CMK (cell line): ENCODE results near the gene KCND2.
"Not testable (repeated sequence)": the region's sequence is repeated elsewhere in the genome, so short reads cannot be mapped to it uniquely, and the experiment has no call there.

Experiments
- DNase-seq: peaks from one replicate; pipeline ENCODE4 v3.0.0-alpha.2; 2010; ENCODE audit warnings: low read depth

KCND2 gene

DNA sequence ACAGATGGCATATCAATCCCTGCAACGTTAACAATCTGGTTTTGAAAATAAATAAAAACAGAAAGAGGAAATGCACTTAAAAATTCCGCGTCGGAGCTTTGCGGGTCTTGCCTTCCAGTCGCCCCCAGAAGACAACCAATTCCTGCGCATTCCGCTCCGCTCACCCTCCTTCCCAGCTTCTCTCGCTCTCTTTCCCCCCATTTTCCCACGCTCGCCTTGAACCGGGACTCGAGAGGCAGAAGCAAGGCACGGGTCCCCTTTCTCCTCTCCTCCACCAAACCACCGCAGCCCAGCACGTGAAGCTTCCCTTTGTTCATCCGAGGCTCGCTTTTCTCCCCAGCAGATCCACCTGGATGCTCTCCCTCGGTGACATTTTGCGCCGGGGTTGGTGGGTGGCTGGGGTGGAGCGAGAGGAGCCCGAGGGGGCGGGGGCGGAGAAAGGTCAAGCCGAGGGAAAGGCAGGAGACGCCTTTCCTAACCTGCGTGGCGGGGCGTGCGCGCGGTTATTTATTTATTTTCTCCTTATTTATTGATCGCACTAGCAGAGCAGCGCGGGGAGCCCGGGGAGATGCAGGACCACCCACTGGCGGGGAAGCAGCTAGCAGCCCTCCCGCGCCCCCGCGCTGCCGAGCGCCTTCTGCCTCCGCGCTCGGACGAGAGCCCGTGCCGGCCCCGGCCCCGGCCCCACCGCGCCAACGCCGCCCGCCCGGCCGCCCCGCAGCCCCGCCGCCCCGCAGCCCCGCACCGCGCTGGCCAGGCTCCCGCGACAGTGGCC is at the start of gene KCND2:
TSS of gene KCND2 (plus strand) at position 475 of the 775 bp plus-strand sequence.
- no peak for DNase-seq

DNA sequence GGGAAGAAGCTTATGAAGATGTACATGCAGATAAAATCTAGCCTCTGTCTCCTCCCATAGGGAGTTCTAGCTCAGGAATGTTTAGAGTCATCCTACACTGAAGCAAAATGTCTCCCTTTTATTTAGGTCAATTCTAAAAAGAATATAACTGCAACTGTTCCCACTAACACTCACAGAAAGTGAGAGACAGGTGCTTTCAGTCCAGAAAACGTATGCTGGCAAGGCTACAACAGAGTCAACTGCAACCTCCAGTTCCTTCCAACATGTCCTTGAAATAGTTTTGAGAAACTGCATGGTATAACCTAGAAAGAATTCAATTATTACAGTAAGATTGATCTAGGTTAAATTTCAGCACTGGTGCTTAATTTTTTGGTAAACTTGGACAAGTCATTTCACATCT is 46.8 kb upstream of the KCND2 start:
- DNase-seq, result no peak

DNA sequence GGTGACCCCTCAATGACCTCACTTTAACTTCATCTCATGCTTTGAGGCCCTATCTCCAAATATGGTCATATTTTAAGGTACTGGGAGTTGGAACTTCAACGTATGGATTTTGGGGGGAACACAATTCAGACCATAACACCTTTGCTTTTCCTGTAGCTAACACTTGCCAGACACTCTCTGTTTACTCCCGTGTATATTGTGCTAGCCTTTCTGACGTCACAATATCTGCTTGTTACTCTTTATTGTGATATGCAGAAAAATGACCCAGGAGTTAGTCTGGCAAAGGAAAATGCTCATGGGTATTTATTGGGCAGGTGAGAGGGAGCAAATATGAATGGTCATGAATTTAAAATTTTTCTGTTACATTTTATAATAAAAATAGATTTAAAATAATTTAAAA is 45.7 kb upstream of the KCND2 start:
- DNase-seq, result no peak

DNA sequence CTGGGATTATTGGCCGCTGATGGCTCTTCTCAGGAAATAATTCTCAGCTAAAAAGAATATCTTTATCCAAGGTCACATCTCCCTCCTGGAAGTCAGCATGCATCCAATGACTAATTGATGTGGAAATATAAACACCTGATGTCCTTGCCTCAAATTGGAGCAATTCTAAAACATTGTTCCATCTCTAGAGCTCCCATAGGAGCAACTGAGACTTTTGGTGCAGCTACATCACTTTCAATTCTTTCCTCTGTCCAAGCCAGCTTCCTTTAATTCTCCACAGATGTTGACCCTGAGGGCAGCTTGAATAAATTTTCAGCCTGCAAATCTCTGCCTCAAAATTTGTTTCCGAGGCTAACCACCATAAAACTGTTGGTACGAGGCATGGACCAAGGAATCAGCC is 43.9 kb upstream of the KCND2 start:
- DNase-seq, result no peak

DNA sequence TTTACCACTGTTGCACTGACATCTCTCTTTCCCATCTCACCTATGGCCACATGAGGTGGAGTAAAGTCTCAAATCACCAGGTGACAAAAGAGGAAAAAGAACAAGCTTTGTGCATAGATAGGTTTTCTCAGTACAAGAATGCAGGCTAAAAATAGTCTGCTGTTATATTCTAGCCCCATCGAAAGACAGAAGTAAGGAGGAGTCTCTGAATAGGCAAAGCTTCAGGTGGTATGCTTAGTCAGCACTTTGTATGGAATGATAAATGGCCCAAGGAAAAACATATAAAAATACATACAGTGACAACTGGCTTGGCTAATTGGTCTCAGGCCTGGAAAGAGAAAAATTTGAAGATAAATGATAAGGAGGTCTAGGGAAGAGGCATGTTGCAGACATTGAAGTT is 39.6 kb upstream of the KCND2 start:
- no peak for DNase-seq

DNA sequence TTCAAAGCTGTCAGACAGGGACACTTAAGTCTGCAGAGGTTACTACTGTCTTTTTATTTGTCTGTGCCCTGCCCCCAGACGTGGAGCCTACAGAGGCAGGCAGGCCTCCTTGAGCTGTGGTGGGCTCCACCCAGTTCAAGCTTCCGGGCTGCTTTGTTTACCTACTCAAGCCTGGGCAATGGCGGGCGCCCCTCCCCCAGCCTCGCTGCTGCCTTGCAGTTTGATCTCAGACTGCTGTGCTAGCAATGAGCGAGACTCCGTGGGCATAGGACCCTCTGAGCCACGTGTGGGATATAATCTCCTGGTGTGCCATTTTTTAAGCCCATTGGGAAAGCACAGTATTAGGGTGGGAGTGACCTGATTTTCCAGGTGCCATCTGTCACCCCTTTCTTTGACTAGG is 32.6 kb upstream of the KCND2 start:
- not testable (repeated sequence) for DNase-seq

DNA sequence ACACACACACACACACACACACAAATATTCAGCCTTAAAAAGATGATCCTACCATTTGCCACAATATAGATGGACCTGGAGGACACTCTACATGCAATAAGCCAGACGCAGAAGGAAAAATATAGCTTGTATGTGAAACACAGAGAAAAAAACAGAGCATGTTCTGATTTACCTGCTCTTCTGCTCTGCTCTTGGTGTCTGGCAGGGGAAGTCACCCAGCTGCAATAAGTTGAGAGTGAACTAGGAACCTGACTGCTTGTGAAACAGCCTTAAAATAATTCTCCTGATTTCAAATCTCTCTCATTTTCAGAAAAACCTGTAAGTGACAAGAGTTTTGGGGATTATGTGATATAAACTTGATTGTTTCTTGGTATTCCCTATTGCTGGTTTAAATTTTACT is 31.0 kb upstream of the KCND2 start:
- no peak for DNase-seq

DNA sequence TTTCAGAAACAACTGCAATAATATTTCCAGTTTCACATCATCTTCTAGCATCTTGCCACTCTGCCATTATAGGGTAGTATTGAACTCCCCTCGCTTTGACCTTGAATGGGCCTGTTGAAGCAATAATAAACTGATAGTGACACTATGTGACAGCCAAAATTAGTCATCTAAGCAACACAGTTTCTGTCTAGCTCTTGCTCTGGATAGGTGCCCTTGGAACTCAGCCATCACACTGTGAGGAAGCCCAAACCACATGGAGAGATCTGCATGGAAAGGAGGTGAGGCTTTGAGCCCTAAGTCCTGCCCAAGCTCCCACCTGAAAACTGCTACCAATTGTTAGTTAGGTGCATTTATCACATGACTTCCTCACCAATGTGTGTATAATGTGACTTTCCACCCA is 18.1 kb upstream of the KCND2 start:
- no peak for DNase-seq

DNA sequence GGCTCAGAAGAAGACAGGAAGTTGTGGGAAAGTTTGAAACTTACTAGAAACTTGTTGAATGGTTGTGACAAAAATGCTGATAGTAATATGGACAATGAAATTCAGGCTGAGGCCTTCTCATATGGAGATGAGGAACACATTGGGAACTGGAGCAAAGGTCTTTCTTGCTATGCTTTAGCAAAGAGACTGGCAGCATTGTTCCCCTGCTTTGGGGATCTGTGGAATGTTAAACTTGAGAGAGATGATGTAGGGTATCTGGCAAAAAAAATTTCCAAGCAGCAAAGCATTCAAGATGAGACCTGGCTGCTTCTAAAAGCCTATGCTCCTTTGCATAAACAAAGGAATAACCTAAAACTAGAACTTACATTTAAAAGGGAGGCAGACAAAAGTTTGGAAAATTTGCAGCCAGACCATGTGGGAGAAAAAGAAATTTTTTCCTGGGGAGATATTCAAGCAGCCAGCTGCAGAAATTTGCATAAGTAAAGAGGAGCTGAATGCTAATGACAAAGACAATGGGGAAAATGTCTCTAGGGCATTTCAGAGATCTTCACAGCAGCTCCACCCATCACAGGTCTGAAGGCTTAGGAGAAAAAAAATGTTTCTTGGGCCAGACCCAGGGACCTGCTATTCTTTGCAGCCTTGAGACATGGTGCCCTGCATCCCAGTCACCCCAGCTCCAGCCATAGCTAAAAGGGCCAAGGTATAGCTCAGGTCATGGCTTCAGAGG is 16.5 kb upstream of the KCND2 start:
- DNase-seq, result no peak

DNA sequence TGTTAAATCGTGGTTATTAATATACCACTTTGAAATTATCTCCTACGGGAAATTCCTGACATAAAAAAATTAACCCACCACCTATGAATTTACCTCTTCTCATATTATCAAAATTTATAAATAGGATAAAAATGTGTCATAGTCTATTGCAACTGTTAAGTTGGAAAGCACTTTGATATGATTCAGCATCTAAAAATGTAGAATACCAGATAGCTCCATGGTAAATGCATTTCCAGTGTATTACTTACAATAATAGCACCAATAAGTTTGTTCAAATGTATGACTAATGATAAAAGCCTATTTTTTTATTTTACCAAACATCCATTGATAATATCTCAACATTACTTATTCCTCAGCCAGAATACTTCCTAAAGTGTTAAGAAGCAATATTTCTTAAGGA is 13.6 kb upstream of the KCND2 start:
- no peak for DNase-seq

DNA sequence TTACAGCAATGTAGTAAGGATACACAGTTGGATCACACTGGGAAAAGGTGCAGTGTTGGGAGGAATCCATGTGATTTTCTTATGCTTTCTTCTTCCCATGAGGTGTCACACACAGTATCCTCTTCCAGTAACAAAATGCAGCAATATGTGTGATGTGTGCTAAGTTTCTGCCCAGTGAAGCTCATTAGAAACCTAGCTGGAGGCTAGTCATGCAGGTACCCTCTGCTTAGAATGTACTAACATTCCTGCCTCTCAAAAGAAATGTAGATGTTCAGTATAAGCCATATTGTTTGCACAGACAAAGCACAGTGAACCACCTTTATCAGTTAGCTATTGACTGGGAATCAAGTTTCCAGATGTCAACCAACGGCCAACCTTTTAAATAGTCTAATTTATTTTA is 12.9 kb upstream of the KCND2 start:
- no peak for DNase-seq

DNA sequence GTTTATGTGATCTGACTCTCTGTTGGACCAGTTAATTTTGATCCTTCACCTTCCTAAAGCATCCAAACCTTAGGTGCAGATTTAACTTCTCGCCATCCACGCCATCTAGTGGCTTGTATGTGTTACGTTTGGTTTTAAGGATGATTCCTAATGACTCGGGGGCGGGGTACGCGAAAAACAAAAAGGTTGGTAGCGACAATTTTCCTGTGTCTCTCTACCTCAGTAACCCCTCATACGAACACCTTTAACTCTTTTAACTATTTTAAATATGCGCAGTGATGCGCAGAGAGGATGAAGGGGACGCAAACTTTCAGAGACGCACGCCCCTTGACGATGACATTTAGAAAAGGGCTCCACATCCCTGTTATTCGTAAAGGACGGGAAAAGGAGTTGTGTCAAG is 714 bp upstream of the KCND2 start:
- DNase-seq, result peak; percentile 7

DNA sequence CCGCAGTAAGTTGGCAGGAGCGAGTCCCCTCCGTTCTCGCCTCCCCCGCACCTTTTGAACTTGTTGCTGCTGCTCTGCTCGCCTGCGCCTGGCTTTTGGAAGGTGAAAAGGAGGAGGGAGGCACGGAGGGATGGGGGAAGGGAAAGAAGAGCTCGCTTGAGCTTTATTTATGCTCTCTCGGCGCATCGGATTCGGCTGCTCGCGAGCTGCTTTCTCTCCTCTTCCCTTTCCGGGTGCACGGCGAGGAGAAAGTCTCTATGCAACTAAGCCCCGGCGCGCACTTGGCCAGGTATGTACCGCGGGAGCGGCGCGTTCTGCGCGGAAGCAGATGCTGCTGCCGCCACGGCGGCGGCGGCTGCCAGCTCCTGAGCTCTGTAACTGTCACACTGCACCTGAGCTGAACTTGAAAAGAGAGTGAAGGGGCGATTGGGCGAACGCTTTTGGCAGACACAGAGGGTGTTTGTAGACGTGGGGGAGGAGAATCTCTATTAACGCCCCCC is 551 bp downstream of the KCND2 start:
- DNase-seq, result no peak

DNA sequence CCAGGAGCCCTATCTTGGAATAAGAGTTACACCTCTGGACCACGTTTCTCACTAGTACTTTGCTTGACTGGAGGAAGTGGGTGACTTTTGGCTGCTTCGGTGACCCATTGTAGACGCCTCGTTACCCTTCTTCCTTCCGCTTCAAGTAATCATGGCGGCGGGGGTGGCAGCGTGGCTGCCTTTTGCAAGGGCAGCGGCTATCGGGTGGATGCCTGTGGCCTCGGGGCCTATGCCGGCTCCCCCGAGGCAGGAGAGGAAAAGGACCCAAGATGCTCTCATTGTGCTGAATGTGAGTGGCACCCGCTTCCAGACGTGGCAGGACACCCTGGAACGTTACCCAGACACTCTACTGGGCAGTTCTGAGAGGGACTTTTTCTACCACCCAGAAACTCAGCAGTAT is 1.5 kb downstream of the KCND2 start:
- no peak for DNase-seq

DNA sequence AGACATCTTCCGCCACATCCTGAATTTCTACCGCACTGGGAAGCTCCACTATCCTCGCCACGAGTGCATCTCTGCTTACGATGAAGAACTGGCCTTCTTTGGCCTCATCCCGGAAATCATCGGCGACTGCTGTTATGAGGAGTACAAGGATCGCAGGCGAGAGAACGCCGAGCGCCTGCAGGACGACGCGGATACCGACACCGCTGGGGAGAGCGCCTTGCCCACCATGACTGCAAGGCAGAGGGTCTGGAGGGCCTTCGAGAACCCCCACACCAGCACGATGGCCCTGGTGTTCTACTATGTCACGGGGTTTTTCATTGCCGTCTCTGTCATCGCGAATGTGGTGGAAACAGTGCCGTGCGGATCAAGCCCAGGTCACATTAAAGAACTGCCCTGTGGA is 1.9 kb downstream of the KCND2 start:
- no peak for DNase-seq

DNA sequence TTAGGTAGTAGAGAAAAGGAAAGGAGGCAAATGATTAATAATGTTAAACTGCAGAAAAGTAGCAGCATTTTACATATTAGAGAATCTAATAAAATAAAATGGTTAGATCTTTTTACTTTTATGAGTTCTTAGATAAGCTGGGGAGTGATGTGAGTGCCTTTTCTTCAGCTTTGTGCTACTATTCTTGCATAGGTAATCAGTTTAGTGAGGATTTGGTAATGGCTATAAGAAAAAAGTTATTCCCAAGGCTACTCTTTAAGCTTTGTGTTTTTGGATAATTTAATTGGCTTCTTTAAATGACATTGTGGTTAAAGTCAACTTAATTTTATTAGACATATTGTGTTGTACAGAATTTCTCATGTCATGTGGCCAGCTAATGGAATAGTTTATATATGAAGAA is 3.7 kb downstream of the KCND2 start:
- no peak for DNase-seq

DNA sequence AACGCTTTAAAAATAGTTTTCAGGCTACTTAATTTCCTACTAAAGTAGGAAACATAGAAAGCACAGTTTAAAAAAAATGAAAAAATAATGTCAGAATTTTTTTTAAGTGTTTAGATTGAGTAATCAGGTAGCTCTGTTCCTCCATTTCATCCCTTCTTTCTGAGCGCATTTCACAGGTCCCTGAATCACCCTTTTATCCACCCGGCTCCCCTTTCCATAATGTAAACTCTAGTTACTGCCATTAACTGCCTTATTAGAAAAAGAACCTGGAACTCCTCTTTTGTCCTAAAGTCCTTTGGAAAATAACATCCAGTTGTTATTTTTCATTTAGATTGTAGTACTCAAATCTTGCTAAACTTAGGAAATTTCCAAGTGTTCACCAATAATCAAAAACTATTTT is 5.8 kb downstream of the KCND2 start:
- no peak for DNase-seq

DNA sequence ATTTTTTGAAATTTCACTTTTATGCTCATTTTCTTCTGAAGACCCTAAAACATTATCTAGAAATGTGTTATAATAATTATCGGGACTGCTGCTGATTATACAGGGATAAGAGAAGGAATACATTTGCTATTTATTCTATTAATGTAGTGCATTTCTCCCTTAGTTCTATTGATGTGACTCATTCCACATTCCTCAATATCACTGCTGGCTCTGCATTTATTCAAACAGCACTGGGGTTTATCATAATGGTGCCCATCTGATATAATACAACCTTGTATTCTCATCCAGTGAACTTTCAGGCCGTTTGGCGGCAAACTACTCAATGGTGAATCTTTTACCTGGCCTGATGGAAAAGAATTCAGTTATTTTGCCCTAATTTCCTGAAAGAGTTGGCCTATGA is 7.8 kb downstream of the KCND2 start:
- no peak for DNase-seq

DNA sequence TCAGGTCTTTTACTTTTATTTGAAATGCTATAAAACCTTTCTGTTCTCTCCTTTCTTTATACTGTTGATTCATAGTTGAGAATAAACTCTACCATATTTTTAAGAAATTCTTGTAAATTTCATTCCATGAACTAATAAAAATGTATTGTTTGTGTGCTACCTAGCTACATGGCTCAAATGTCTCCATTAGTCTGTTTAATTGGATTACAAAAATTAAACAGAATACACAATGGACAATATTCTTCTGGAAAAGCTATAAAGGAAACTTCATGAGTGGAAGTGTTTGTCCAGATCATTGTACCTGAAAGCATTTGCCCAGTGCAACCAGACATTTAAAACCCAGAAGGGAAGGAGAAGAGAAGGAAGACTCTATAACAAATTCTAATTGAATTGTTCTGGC is 20.1 kb downstream of the KCND2 start:
- DNase-seq, result no peak

DNA sequence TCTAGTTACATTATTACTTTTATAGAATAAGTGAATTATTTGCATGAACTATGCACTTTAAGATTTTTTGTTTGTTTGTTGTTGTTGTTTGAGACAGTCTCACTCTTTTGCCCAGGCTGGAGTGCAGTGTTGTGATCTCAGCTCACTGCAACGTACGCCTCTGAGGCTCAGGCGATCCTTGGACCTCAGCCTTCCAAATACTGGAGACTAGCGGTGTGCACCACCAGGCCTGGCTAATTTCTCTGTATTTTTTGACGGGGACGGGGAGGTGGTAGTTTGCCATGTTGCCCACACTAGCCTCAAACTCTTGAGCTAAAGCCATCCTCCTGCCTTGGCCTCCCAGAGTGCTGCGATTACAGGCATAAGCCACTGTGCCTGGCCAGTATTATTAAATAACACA is 29.2 kb downstream of the KCND2 start:
- DNase-seq, result no peak

DNA sequence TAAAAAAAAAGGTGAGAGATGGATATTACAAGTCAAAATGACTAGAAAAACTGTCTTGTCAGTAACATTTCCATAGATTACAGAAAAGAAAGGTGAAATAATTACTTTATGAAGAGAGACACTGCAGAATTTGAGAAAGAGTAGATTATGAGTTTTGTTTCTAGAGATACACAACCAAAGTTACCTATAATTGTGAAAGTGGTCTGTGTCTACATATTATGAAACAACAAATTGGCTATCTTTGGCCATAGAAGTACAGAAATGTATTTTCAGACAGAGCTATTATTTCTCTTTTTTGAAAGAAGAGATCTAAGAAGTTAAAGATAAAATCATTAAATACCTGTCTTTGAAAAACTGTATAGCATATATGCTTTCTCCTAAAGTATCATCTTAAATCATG is 30.1 kb downstream of the KCND2 start:
- DNase-seq, result no peak

DNA sequence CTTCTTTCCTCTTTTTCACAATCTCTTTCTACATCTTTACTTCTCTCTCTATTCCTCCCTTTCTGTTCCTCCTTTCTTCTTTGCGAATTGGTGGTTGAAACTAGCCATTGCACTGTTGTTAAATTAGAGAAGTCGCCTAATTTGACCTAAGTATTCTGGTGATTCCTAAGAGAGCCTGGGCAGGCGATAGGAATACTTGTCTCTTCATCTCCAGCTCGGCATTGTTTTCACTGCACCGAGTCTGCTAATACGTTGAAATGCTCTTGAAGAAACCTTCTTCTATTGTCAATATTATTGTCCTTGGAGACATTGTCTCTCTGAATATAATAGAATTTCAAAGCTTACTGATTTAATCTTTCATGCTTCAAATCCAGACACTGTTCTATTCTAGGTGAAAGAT is 31.7 kb downstream of the KCND2 start:
- no peak for DNase-seq

DNA sequence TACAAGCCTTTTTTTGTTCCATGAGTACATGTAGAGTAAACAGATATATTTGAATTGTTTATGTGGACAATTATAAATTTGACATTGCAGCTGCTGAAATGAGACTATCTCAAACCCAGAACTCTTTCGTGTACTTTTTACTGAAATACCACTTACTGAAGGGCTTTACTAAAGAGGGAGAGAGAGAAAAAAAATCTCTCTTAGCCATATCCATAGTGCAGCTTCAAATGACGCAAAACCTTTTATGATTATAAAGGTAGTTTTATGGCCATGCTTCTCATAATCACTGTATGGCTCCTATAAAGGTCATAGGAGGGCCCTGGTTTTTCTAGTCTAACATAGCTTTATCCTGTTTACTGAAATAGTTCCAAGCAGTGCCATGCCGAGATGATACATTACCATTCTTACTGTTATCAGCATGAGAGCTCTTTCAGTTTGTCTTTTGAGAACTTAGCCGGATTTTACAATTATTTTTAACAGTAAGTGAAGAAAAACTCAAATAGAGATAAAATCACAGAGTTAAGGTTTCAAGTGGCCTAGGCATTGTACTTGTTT is 35.1 kb downstream of the KCND2 start:
- DNase-seq, result no peak
